K562 (cell line): ENCODE data around the gene SNRNP70. TPM values are rescaled to one million over a fixed set of nuclear protein-coding genes. Genes with fewer than 3 reads are reported as not detected.

ENCODE experiments used
- CHD1 ChIP-seq: fragments of 200-600 bp; sonication (generic); IDR thresholded peaks from one replicate; pipeline ENCODE4 v1.6.1; 2012; ENCODE audit warnings: mild to moderate bottlenecking, moderate library complexity, low read length, inconsistent platforms
- DEAF1 ChIP-seq: fragments of 450-650 bp; formaldehyde crosslinking; IDR thresholded peaks from 2 replicates; pipeline ENCODE4 v1.4.0; 2020; ENCODE audit warnings: mild to moderate bottlenecking, moderate library complexity
- DLX4 ChIP-seq: fragments of 250-450 bp; sonication (Bioruptor Pico); IDR thresholded peaks from 2 replicates; pipeline ENCODE4 v1.6.1; 2021; ENCODE audit warnings: mild to moderate bottlenecking
- ETV5 ChIP-seq: sonication (generic); formaldehyde crosslinking; IDR thresholded peaks from 2 replicates; pipeline ENCODE4 v1.4.0; 2020; ENCODE audit warnings: low read depth, mild to moderate bottlenecking, missing genetic modification reagents
- FIP1L1 ChIP-seq: fragments of 200-400 bp; formaldehyde crosslinking; IDR thresholded peaks from 2 replicates; pipeline ENCODE4 v1.6.1; 2018; ENCODE audit warnings: mild to moderate bottlenecking, low read depth, low read length; ENCODE audit not compliant: poor library complexity, severe bottlenecking
- PHF21A ChIP-seq: fragments of 450-650 bp; IDR thresholded peaks from 2 replicates; pipeline ENCODE4 v1.6.1; 2017; ENCODE audit warnings: low read depth, borderline replicate concordance
- PRDM10 ChIP-seq: fragments of 450-650 bp; IDR thresholded peaks from 2 replicates; pipeline ENCODE4 v1.6.1; 2018; ENCODE audit not compliant: partially characterized antibody
- PREB ChIP-seq: sonication (generic); formaldehyde crosslinking; IDR thresholded peaks from 2 replicates; pipeline ENCODE4 v1.8.1; 2023; ENCODE audit warnings: mild to moderate bottlenecking, missing genetic modification reagents
- SMAD1 ChIP-seq: fragments of 150-350 bp; IDR thresholded peaks from 2 replicates; pipeline ENCODE4 v1.6.1; 2014; ENCODE audit warnings: low read length, low read depth; ENCODE audit not compliant: partially characterized antibody
- TAF15 ChIP-seq: fragments of 200-400 bp; formaldehyde crosslinking; IDR thresholded peaks from 2 replicates; pipeline ENCODE4 v1.6.1; 2017; ENCODE audit warnings: mild to moderate bottlenecking, low read depth, low read length, moderate library complexity
- polyA plus RNA-seq, 8 experiments: library from polyadenylated mRNA; depleted of rRNA in 4 of 8; stranded (reverse) in 5 of 8; unstranded in 3 of 8; fragments of >200 nt; fragmentation: Nextera tagmentation in 2 of 8; fragmentation: Illumina TruSeq in 1 of 8; extraction: Ambion mirVana in 2 of 8; extraction: Trizol in 1 of 8; gene quantifications; 2 replicates each; pipeline versions ENCODE4 v1.2.1 to v1.2.3, GENCODE V29; 2011 to 2014; ENCODE audit warnings: inconsistent platforms in 1 of 8, missing spikeins in 1 of 8
- total RNA-seq, 7 experiments: library from RNA; depleted of rRNA in 6 of 7; stranded (reverse); fragments of >200 nt in 6 of 7; fragmentation: Illumina TruSeq in 2 of 7; extraction: Trizol in 2 of 7; gene quantifications; 2 replicates each; pipeline versions ENCODE4 v1.2.1 to v1.2.3, GENCODE V29; 2011 to 2021; ENCODE audit warnings: low replicate concordance in 1 of 7

The SNRNP70 gene
- total and polyA plus RNA-seq, 9 of the 15 experiments (the other 6 are each of a cell fraction or from before 2014, with no cell fraction given), result 2.8 to 496 (median 136) TPM

GRCh38 chr19:49085020-49085867 is at the start of gene SNRNP70 (continued):
- TF ChIP-seq FIP1L1 (no peak), DEAF1 (CRISPR knock-in tag) (0 out of 2 replicates have a peak, but pooled peaks have one; percentile 21), PRDM10 (peak; percentile 47), PREB (CRISPR knock-in tag) (no peak), SMAD1 (peak; percentile 85), ETV5 (CRISPR knock-in tag) (no peak), DLX4 (CRISPR knock-in tag) (no peak), CHD1 (no peak), TAF15 (no peak), PHF21A (0 out of 2 replicates have a peak, but pooled peaks have one; percentile 26)
